Fibroblast of the aortic adventitia (primary cell): ENCODE data around the gene RYR3. TPM values are rescaled to one million over a fixed set of nuclear protein-coding genes. Genes with fewer than 3 reads are reported as not detected.

Source experiments
- DNase-seq: peaks from one replicate; pipeline ENCODE4 v3.0.0-alpha.2; 2010; ENCODE audit warnings: low read depth
- H3K4me3 ChIP-seq: 2 replicates; pipeline ENCODE4 v1.5.1; 2011; ENCODE audit warnings: low read depth, mild to moderate bottlenecking, control low read depth, low read length, moderate library complexity
- total RNA-seq: library from RNA; depleted of rRNA; stranded (reverse); fragments of >200 nt; gene quantifications from 2 replicates; pipeline ENCODE4 v1.2.3, GENCODE V29; 2012; ENCODE audit warnings: low replicate concordance
- TF ChIP-seq, protein P1 (sequence below): IDR thresholded peaks from 2 replicates; pipeline ENCODE4 v1.5.1; 2011; ENCODE audit warnings: mild to moderate bottlenecking, low read length, control low read depth, inconsistent platforms; ENCODE audit not compliant: insufficient read depth

Gene RYR3
- total RNA-seq, 1 donor = not detected

DNA sequence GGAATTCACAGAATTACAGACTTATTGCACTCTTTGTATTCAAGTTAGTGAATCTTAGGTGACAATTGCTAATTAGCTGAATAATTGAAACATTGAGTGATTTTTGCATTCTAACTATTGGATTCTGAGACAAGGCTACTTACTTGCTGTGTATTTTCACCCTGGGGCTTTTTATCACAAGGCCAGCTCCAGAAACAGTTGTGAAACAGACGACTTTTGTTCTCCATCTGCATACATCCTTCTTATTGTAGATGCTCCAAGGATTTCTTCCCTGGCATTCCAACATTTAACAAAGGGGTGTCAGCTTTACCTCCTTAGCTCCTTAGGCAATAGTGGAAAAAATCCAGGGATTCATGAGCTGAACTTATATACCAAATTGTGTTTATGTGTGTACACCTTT, 424.4 kb downstream of the RYR3 start:
- DNase-seq = no peak
- no peak overlapping the region for H3K4me3 ChIP-seq

DNA sequence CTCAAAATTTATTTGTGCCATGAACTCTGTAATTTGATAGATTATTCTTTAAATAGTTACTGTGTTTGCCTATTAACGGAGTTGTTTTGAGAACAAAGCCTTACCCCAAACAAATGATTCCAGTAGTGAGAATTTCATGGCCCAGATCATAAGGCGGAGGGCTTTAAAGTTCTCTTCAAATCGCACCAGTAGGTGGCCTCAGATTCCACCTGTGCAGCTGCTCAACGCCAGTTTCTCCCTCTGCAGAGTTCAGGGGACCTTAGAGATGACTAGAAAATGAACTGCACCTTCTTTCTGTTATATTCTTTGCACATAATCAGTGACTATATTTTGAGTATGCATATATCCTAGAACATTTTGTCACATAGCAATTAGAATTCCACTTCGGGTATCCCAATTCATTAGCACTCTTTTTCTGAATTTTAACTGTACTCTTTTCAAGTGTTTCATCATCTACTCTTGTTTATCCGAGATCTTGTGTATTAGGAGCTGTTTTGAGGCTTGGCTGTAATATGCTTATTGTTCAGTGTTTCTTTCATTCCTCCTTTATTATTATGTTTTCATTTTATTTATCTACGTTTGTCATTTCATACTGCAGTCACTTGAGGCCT, 425.0 kb downstream of the RYR3 start:
- DNase-seq = peak; percentile 54
- no peak overlapping the region for H3K4me3 ChIP-seq
- TF ChIP-seq, protein P1, sequence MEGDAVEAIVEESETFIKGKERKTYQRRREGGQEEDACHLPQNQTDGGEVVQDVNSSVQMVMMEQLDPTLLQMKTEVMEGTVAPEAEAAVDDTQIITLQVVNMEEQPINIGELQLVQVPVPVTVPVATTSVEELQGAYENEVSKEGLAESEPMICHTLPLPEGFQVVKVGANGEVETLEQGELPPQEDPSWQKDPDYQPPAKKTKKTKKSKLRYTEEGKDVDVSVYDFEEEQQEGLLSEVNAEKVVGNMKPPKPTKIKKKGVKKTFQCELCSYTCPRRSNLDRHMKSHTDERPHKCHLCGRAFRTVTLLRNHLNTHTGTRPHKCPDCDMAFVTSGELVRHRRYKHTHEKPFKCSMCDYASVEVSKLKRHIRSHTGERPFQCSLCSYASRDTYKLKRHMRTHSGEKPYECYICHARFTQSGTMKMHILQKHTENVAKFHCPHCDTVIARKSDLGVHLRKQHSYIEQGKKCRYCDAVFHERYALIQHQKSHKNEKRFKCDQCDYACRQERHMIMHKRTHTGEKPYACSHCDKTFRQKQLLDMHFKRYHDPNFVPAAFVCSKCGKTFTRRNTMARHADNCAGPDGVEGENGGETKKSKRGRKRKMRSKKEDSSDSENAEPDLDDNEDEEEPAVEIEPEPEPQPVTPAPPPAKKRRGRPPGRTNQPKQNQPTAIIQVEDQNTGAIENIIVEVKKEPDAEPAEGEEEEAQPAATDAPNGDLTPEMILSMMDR = peak; percentile 59

More for the DNA sequence above, 424.4 kb downstream of the RYR3 start:
- TF ChIP-seq, protein P1 = no peak

DNA sequence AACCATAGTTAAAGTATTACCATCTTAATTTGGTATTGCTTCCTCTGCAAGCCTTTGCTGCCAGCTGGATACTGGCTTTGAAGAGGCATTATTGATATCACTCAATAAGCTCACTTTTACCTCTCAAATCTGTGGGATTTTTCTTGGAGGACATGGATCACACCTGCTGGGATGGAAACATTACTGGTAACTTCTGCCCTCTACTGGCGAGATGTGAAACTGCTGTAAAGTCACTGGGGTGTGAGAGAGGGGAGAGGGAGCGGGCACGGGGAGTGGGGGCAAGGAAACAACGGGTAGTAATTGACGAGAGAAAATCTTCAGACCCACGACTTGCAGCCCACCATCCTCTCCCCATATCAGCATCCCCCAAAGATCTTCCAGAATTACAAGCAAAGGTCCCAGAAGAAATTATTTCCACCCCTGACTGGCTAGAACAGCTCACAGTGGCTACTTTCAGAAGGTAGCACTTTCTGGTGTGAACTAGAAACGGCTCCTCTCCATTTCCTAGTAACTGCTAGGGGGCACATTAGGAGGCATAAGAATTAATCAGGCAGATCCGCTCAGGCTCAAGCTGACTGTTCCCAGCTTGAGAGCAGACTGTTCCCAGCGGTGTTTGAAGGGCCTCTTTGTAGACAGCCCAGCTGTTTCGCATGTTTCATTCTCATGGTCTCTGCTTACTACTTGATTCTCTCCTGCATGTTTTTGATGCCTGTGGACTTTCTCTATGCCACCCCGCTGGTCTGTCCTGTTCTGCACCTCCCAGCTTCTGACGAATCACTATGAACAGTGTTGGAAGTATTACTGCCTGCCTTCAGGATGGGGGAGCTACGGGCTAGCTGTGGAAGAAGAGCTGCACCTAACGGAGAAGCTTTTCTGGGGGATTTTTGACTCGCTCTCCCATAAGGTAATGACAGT, 427.2 kb downstream of the RYR3 start:
- H3K4me3 ChIP-seq = no peak overlapping the region
- peak; percentile 42 for DNase-seq
- TF ChIP-seq, protein P1 = peak; percentile 86

DNA sequence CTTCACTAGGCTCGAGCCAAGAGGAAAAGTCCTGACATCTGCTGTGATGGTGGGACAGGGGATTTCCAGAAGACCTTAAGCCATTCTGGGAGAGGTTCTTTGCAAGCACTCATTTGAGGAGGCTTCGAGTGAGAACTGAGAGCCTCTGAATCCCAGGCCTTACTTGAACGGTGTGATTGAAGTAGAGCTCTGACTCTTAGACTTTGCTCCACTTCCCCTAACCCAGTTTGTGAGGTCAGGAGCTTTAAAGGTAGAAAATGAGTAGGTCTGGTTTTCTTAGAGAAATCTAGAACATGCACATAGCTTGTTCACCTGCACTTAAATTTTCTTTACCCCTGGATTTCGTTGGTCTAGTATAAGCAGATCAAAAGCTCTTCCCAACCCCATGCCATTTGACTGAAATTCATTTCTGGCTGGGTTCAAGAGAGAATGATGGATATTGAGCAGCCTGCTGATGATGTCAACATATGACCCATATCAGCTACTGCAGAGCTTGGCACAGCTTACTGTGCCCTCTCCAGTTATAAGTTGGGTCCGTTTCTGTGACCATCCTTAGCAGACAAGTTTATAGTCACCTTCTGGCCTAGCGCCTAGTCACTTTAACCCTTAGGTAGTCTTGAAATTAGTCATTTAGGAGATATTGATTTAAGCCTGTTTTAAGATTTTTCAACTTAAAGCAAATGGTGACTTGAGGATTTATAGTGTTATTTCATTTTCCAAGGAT, 428.3 kb downstream of the RYR3 start:
- H3K4me3 ChIP-seq = no peak overlapping the region
- no peak for DNase-seq
- TF ChIP-seq, protein P1 = no peak

DNA sequence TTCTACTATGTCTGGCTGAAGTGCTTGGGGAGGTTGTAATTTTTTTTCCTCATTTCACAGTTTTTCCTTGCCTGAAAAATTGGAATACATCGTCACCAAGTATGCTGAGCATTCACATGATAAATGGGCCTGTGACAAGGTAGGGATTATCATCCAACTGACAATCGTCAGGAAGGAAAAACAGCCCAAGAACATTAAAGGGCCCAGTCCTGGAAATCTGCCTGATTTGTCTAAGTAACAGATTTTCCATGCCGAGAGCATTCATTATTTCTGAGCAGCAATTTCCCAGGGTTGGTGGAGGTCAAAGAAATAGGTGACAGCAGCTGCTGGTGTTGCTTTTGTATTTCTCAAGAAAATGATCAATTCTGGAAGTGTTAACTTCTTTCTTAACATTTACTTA, 431.5 kb downstream of the RYR3 start:
- no peak overlapping the region for H3K4me3 ChIP-seq
- DNase-seq = peak; percentile 24
- TF ChIP-seq, protein P1 = no peak

GRCh38 chr15:33742800-33743199, 432.0 kb downstream of the RYR3 start:
- peak; percentile 60 for DNase-seq
- TF ChIP-seq, protein P1 = no peak
- no peak overlapping the region for H3K4me3 ChIP-seq
